ENCODE results near the gene PLEK2.

GRCh38 chr14:67428501-67429031 lies 16.6 kb upstream of the PLEK2 start:
- TF ChIP-seq MAX (CRISPR knock-in tag; IDR thresholded peaks at IDR 0.05), result no peak
- TF ChIP-seq NR1H2 (CRISPR knock-in tag; IDR thresholded peaks at IDR 0.05), result no peak
- TF ChIP-seq ESRRA (CRISPR knock-in tag; IDR thresholded peaks at IDR 0.05; ENCODE audit: borderline replicate concordance), result no peak
- TF ChIP-seq JUN (CRISPR knock-in tag; IDR thresholded peaks at IDR 0.05), result no peak
- TF ChIP-seq FOXK1 (CRISPR knock-in tag; IDR thresholded peaks at IDR 0.05), result no peak
- no peak for TF ChIP-seq USF2 (CRISPR knock-in tag; IDR thresholded peaks at IDR 0.05)
- TF ChIP-seq, protein P1, sequence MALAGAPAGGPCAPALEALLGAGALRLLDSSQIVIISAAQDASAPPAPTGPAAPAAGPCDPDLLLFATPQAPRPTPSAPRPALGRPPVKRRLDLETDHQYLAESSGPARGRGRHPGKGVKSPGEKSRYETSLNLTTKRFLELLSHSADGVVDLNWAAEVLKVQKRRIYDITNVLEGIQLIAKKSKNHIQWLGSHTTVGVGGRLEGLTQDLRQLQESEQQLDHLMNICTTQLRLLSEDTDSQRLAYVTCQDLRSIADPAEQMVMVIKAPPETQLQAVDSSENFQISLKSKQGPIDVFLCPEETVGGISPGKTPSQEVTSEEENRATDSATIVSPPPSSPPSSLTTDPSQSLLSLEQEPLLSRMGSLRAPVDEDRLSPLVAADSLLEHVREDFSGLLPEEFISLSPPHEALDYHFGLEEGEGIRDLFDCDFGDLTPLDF (CRISPR knock-in tag; IDR thresholded peaks at IDR 0.05), result no peak
